Sigmoid colon (tissue), 7 donors: ENCODE results near the gene DNAI1. TPM values are rescaled to one million over a fixed set of nuclear protein-coding genes. Genes with fewer than 3 reads are reported as not detected.

Experiments
- DNase-seq: peaks from one replicate; pipeline ENCODE4 v3.0.0-alpha.2; 2019
- H3K27ac ChIP-seq, 4 donors: fragments of 200-600 bp; sonication (generic); one replicate each; pipeline ENCODE4 v1.5.1; 2016 to 2019; ENCODE audit warnings: mild to moderate bottlenecking in 1 of 4
- H3K27me3 ChIP-seq, 3 donors: fragments of 200-600 bp; sonication (generic); one replicate each; pipeline ENCODE4 v1.5.1; 2019; ENCODE audit warnings: mild to moderate bottlenecking in 1 of 3
- H3K36me3 ChIP-seq, 4 donors: fragments of 200-600 bp; sonication (generic); one replicate each; pipeline ENCODE4 v1.5.1; 2016 to 2019
- H3K4me1 ChIP-seq, 4 donors: fragments of 200-600 bp; sonication (generic); one replicate each; pipeline ENCODE4 v1.5.1; 2017 to 2019
- H3K4me3 ChIP-seq, 4 donors: fragments of 200-600 bp; sonication (generic); one replicate each; pipeline ENCODE4 v1.5.1; 2017 to 2019; ENCODE audit warnings: mild to moderate bottlenecking in 2 of 4, moderate library complexity in 1 of 4
- H3K9me3 ChIP-seq, 4 donors: fragments of 200-600 bp in 3 of 4; sonication (generic) in 3 of 4; one replicate each; pipeline versions ENCODE4 v1.5.1 to v1.6.1; 2013 to 2019
- EP300 ChIP-seq, 4 donors: sonication (generic); formaldehyde crosslinking; IDR thresholded peaks; one replicate each; pipeline ENCODE4 v1.6.1; 2017; ENCODE audit warnings: antibody characterized with exemption in 4 of 4
- POLR2A ChIP-seq, 2 donors: fragments of 450-650 bp; IDR thresholded peaks; one replicate each; pipeline ENCODE4 v1.6.1; 2016; ENCODE audit warnings: antibody characterized with exemption in 2 of 2, mild to moderate bottlenecking in 2 of 2, moderate library complexity in 2 of 2
- POLR2AphosphoS5 ChIP-seq, 4 donors: sonication (generic); formaldehyde crosslinking; IDR thresholded peaks; one replicate each; pipeline ENCODE4 v1.6.1; 2017; ENCODE audit warnings: antibody characterized with exemption in 4 of 4
- WGBS, 2 donors: extraction: QIAGEN DNeasy Blood & Tissue Kit; methylation state at CpG; one replicate each; pipeline ENCODE4 v1.1.7; 2013; 5-methylcytosine and 5-hydroxymethylcytosine counted together
- intact Hi-C: fragments of 100-400 bp; cut with DNase I; formaldehyde crosslinking; loops from one replicate; pipeline ENCODE4 v1.15.1; 2023
- polyA plus RNA-seq, 3 donors: library from polyadenylated mRNA; stranded (reverse); fragments of 200-250 nt; gene quantifications; one replicate each; pipeline ENCODE4 v1.2.3, GENCODE V29; 2013
- total RNA-seq, 4 donors: library from RNA; depleted of rRNA; stranded (reverse); fragments of >200 nt; gene quantifications; one replicate each; pipeline ENCODE4 v1.1.0, GENCODE V29; 2016
- TF ChIP-seq, protein P1 (sequence below), 4 experiments: fragments of 450-650 bp in 3 of 4; fragments of 200-600 bp in 1 of 4; IDR thresholded peaks; one replicate each; pipeline ENCODE4 v1.5.1; 2016 to 2019; ENCODE audit warnings: antibody characterized with exemption in 4 of 4, mild to moderate bottlenecking in 3 of 4, moderate library complexity in 2 of 4
- donor health status: healthy with polysubstance abuse.
- donor health status: Bipolar disorder and iron deficiency.
- donor health status: healthy.

The DNAI1 gene
- total and polyA plus RNA-seq, 7 donors, result under 0.01 to 0.01 TPM; not detected in 5

DNA sequence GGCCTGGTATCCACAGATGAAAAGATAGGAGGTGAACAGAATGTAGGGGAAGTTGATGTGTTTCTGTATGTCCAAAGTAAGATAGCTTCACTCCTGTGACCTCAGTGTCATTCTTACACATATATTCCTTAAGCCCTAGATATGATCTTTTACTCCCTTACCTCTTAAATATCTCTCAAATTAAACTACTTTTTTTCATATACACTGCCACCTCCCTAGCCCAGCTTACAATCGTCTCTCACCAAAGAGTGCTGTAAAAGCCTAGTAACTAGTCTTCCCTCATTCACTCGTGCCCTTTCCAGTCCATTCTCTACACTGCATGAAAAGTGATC lies 5.3 kb downstream of the DNAI1 start:
- H3K9me3 ChIP-seq, result no peaks in the 10 kb centered on the region
- TF ChIP-seq EP300 (IDR thresholded peaks at IDR 0.05) (no peak), POLR2A (IDR thresholded peaks at IDR 0.05) (no peak), POLR2AphosphoS5 (IDR thresholded peaks at IDR 0.05) (no peak)
- TF ChIP-seq, protein P1, sequence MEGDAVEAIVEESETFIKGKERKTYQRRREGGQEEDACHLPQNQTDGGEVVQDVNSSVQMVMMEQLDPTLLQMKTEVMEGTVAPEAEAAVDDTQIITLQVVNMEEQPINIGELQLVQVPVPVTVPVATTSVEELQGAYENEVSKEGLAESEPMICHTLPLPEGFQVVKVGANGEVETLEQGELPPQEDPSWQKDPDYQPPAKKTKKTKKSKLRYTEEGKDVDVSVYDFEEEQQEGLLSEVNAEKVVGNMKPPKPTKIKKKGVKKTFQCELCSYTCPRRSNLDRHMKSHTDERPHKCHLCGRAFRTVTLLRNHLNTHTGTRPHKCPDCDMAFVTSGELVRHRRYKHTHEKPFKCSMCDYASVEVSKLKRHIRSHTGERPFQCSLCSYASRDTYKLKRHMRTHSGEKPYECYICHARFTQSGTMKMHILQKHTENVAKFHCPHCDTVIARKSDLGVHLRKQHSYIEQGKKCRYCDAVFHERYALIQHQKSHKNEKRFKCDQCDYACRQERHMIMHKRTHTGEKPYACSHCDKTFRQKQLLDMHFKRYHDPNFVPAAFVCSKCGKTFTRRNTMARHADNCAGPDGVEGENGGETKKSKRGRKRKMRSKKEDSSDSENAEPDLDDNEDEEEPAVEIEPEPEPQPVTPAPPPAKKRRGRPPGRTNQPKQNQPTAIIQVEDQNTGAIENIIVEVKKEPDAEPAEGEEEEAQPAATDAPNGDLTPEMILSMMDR (IDR thresholded peaks at IDR 0.05), result no peak
- peaks cover 0 to 15% (median 6%) of the 10 kb centered on the region in 4 donors for H3K4me1 ChIP-seq
- no peaks in the 10 kb centered on the region for H3K27me3 ChIP-seq
- H3K36me3 ChIP-seq, result no peaks in the 10 kb centered on the region
- no peak overlapping the region for H3K27ac ChIP-seq
- intact Hi-C loops, result no loop called here
- no peak overlapping the region for H3K4me3 ChIP-seq
- DNase-seq, result no peak
- WGBS, 2 donors, result 65 to 77% methylated on average over 2 of the region's 2 CpGs

GRCh38 chr9:34464571-34464970 lies 6.0 kb downstream of the DNAI1 start:
- peaks cover 0 to 13% (median 5%) of the 10 kb centered on the region in 4 donors for H3K4me1 ChIP-seq
- DNase-seq, result no peak
- no peak overlapping the region for H3K4me3 ChIP-seq
- no peaks in the 10 kb centered on the region for H3K36me3 ChIP-seq
- intact Hi-C loops, result no loop called here
- WGBS, 2 donors, result 78 to 79% methylated on average over 2 of the region's 2 CpGs
- H3K27me3 ChIP-seq, result no peaks in the 10 kb centered on the region
- H3K27ac ChIP-seq, result no peak overlapping the region
- no peak for TF ChIP-seq POLR2A (IDR thresholded peaks at IDR 0.05)
- no peaks in the 10 kb centered on the region for H3K9me3 ChIP-seq

DNA sequence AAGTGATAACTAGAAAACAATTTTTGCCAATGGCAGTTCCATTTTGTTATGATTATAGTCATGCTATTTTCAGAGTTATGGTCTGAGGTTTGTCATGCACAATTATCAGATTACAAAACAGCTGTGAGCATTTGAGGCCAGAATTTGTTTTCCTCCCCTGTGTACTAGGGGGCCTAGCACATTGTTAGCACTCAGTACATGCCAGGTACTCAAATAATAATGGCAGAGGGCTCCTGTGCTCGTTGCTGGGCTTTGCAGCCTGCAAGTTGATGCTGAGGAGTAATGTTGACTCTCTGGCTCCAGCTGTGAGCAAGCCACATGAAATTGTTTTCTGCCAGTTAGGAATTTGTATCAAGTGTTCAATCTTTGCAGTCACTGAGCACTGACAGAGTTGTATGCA lies 6.9 kb downstream of the DNAI1 start:
- Histone ChIP-seq H3K4me3 (no peak overlapping the region), H3K27ac (no peak overlapping the region), H3K4me1 (peaks cover 0 to 13% (median 5%) of the 10 kb centered on the region in 4 donors), H3K27me3 (no peaks in the 10 kb centered on the region), H3K36me3 (no peaks in the 10 kb centered on the region), H3K9me3 (no peaks in the 10 kb centered on the region)
- 30% methylated on average over 1 of the region's 1 CpG for WGBS, 2 donors
- DNase-seq, result no peak
- TF ChIP-seq EP300 (IDR thresholded peaks at IDR 0.05) (no peak), POLR2A (IDR thresholded peaks at IDR 0.05) (no peak), POLR2AphosphoS5 (IDR thresholded peaks at IDR 0.05) (no peak)
- TF ChIP-seq, protein P1 (IDR thresholded peaks at IDR 0.05), result no peak
- intact Hi-C loops, result no loop called here

DNA sequence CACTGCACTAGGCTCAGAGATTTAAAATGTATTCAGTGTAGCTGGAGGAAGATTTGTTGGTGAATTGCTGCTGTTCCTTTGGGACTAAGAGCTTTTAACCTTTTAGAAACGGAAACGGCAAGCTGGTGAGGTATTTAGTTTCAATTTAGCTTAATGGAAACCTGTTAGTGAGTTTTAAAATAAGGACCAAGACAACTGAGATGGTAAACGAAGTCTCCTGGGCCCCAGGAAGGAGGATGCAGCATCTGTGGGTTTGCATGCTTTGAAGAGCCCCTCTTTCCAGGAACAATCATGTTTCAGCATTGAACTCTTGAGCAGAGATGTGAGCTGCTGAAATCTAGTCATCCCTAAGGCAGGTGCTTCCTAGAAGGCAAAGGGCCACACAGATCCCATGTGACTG lies 16.5 kb downstream of the DNAI1 start:
- H3K4me3 ChIP-seq, result no peak overlapping the region
- WGBS, 2 donors, result 53 to 69% methylated on average over 3 of the region's 3 CpGs
- H3K27ac ChIP-seq, result no peak overlapping the region
- intact Hi-C loops, result no loop called here
- TF ChIP-seq, protein P1 (IDR thresholded peaks at IDR 0.05), result no peak
- no peak for TF ChIP-seq EP300 (IDR thresholded peaks at IDR 0.05)
- no peak for TF ChIP-seq POLR2AphosphoS5 (IDR thresholded peaks at IDR 0.05)
- TF ChIP-seq POLR2A (IDR thresholded peaks at IDR 0.05), result no peak
- no peaks in the 10 kb centered on the region for H3K4me1 ChIP-seq
- DNase-seq, result no peak
- no peaks in the 10 kb centered on the region for H3K27me3 ChIP-seq
- no peaks in the 10 kb centered on the region for H3K9me3 ChIP-seq
- H3K36me3 ChIP-seq, result no peaks in the 10 kb centered on the region

- H3K4me1 ChIP-seq, result no peaks in the 10 kb centered on the region
- H3K9me3 ChIP-seq, result no peaks in the 10 kb centered on the region
- intact Hi-C loops, result no loop called here
- H3K4me3 ChIP-seq, result no peak overlapping the region
- 70 to 85% methylated on average over 1 of the region's 1 CpG for WGBS, 2 donors
- TF ChIP-seq POLR2AphosphoS5 (IDR thresholded peaks at IDR 0.05) (no peak), EP300 (IDR thresholded peaks at IDR 0.05) (no peak), POLR2A (IDR thresholded peaks at IDR 0.05) (no peak)
- TF ChIP-seq, protein P1 (IDR thresholded peaks at IDR 0.05), result no peak
- DNase-seq, result no peak
- no peaks in the 10 kb centered on the region for H3K36me3 ChIP-seq
- no peaks in the 10 kb centered on the region for H3K27me3 ChIP-seq
- H3K27ac ChIP-seq, result no peak overlapping the region
Measured at GRCh38 chr9:34477541-34477940, 18.9 kb downstream of the DNAI1 start.
